HL-60/S4 treated with phorbol 12-myristate 13-acetate at 8.2 ng/mL for 4 days and 3 days (cell line): Measurements from ENCODE around the gene TBL1XR1.
"Not testable (repeated sequence)": the region's sequence is repeated elsewhere in the genome, so short reads cannot be mapped to it uniquely, and the experiment has no call there.

Experiments
- in situ Hi-C: fragments of 300-500 bp; cut with MboI; formaldehyde crosslinking; loops from 2 replicates; pipeline ENCODE4 v1.15.0; 2022; ENCODE audit warnings: low sequenced_read_pairs

Gene TBL1XR1

GRCh38 chr3:177035676-177036075 is 161.6 kb downstream of the TBL1XR1 start:
- in situ Hi-C loops = no loop called here

- in situ Hi-C loops = no loop called here
These were observed 162.3 kb downstream of the TBL1XR1 start for GRCh38 chr3:177034832-177035475.

GRCh38 chr3:177026505-177027277 is 170.6 kb downstream of the TBL1XR1 start:
- in situ Hi-C loops = no loop called here

DNA sequence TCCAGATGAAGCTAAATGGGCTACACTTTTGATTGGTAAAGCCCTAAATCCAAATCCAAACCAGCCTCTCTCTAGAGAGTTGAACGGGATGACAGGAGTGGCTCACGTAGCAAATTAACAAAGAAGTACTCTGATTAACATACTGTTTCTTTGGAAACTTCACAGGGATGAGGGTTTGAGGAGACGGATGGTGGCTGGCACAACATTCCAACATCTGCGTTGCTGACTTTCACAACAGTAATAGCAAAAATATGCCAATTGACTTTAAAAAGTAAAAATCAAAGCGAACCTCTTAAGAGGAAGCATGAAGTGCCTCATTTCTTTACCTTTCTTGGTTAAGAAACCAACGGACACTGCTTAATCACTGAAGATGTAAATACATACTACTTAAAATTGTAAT is 181.4 kb downstream of the TBL1XR1 start:
- in situ Hi-C loops = no loop called here

DNA sequence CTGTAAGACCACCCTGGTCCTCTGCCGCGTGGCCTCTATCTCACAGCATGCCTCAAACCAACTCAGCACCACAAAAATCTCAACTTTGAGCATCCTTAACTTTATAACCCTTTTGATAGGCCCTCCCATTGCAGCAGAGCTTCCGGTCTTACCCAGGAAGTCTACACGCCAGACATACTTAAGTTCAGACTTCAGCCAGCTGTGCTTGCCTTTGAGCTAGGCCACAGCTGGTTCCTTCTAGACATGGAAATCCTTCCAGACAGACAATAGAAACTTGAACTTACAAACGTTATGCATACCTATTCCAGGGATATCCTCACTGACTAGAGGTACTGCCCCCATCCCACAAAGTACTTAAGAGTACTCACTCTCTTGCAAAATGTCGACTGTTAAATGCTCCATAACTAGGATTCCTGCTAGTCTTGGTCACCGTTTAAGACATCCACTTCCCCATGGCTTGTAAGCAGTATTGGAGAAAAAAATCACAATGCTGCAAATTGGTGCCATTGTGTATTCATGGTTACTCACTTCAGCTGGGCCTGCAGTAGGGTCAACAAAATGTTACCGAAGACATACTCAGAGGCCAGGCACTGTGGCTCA is 183.5 kb downstream of the TBL1XR1 start:
- in situ Hi-C loops = no loop called here

DNA sequence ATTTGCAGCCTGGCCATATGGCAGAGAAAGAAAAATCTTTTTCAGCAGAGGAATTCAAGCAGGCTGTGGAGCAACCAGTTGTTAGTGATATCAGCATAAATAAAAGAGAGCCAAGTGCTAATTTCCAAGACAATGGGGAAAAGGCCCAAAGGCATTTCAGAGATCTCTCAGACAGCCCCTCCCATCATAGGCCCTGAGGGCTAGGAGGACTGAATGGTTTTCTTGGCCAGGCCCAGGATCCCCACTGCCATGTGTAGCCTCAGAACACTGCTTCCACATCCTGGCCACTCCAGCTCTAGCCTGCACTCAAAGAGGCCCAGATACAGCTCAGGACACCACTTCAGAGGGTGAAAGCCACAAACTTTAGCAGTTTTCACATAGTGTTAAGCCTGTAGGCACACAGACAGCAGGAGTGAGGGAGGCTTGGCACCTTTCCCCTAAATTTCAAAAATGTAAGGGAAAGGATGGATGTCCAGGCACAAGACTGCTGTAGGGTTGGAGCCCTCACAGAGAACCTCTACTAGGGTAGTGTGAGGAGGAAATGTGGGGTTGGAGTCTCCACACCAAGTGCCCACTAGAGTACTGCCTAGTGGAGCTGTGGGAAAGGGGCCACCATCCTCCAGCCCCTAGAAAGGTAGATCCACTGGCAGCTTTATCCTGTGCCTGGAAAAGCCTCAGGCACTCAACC is 191.4 kb downstream of the TBL1XR1 start:
- in situ Hi-C loops = no loop called here

DNA sequence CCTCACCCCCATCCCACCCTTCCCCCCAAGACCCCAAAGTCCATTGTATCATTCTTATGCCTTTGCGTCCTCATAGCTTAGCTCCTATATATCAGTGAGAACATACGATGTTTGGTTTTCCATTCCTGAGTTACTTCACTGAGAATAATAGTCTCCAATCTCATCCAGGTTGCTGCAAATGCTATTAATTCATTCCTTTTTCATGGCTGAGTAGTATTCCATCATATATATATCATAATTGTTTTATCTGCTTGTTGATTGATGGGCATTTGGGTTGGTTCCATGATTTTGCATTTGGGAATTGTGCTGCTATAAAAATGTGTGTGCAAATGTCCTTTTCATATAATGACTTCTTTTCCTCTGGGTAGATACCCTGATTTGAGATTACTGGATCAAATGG is 197.1 kb downstream of the TBL1XR1 start:
- in situ Hi-C loops = not testable (repeated sequence)

DNA sequence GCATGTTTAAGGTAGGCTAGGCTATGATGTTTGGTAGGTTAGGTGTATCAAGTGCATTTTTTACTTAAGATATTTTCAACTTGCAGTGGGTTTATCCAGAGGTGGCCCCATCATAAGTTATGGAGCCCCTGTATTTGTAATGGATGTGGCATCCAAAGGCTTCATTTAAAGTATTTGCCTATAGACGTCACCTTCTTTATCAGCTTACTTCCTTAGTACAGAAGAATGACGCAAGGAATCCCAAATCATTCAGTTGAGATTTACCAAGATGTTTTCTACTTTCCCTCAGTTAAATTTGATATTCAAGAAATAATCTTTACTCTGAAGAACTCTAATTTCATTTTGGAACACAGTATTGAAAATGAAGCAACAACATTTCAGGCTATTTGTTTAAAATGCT is 201.3 kb downstream of the TBL1XR1 start:
- in situ Hi-C loops = no loop called here

GRCh38 chr3:176994891-176995781 is 202.1 kb downstream of the TBL1XR1 start:
- in situ Hi-C loops = no loop called here

DNA sequence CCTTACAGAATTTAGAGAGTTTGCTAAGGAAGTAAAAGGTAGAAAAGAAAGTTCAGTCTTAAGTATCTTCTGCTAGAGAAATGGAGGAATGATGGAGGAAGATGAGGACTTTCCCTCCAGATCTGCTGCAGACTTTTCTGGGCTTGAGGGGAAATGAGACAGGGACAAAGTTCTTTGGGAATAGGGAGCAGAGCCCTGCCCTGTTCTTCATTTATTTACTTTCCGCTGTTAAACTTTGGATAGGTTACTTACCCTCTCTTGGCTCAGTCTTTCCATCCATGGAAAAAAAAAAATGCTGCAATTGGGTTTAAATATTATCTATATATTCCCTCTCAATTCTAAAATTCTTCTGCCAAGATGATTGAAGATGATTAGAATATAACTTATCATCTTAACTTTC is 202.9 kb downstream of the TBL1XR1 start:
- in situ Hi-C loops = no loop called here

DNA sequence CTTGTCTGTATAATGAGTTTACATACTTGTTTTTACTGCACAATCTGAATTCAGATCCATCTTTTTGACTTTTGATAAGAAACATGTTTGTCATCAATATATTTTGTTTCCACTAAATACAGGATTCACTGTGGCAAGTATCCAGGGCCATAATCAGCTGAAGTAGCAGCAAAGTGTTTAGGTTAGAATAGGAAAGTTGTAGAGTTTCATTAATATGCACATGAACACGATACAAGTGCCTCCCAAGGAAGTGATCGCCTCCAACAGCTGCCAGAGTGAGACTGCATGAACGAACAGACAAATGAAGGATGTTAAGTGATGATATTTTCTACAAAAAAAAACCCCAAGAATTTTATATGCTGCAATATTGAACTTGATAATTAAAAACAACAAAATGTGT is 204.3 kb downstream of the TBL1XR1 start:
- in situ Hi-C loops = no loop called here

DNA sequence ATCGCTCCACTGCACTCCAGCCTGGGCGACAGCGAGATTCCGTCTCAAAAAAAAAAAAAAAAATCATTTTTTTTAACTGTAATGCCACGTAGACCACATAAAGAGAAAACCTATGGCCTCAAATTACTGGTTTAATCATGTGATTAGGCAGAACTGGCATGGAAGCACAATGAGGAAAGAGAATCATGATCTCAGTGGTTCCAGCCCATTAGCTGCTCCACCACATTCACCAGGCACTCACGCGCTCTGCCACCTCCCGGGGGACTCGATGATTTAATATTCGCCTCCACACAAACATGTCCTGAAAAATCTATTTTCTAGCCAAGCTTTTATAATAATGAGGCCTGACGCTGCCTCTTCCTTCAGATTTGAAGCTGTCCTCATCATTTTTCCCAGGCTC is 204.7 kb downstream of the TBL1XR1 start:
- in situ Hi-C loops = no loop called here

DNA sequence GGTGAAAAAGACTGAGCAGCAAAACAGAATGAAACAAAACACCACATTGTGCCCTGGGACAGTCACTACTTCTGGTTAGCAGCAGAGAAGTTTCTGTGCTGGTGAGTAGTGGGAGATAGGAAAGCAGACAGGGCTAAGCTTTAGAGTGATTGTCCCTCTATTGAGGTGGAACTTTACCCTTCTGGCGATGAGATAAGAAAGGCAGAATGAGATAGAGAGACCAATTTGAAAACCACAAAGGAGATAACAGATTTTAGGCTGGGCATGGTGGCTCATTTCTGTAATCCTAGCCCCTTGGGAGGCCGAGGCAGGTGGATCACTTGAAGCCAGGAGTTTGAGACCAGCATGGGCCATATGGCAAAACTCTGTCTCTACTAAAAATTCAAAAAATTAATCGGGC is 208.5 kb downstream of the TBL1XR1 start:
- in situ Hi-C loops = no loop called here

DNA sequence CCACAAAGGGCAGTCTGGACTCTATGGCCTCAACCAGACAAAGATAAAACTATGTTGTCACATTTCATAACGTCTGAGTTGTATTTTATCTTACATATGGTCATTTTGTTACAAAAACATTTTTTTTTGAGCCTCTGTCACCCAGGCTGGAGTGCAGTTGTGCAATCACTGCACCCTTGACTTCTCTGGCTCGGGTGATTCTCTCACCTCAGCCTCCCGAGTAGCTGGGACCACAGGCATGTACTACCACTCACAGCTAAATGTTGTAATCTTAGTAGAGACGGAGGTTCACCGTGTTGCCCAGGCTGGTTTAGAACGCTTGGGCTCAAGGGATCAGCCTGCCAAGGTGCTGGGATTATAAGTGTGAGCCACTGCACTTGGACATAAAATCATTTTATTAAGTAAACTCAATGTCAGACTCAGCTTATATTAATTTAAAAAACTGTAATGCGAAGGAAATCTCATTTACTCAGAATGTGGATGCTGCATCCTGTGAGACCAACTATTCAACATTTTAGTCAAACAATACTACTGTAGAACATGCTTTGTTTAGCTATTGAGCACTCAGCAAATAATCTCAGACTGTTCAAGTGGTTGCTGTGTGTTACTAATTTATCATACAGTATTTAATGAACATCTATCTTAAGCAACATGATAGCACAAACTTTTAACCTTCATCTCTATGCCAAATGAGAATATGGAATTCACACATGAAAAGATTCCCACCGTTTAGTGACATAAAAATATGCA is 209.2 kb downstream of the TBL1XR1 start:
- in situ Hi-C loops = no loop called here

- in situ Hi-C loops = no loop called here
These were observed 218.8 kb downstream of the TBL1XR1 start for GRCh38 chr3:176978441-176978840.

GRCh38 chr3:176977331-176977730 is 220.0 kb downstream of the TBL1XR1 start:
- in situ Hi-C loops = no loop called here

GRCh38 chr3:176976586-176976985 is 220.7 kb downstream of the TBL1XR1 start:
- in situ Hi-C loops = no loop called here

GRCh38 chr3:176974279-176974678 is 223.0 kb downstream of the TBL1XR1 start:
- in situ Hi-C loops = no loop called here

DNA sequence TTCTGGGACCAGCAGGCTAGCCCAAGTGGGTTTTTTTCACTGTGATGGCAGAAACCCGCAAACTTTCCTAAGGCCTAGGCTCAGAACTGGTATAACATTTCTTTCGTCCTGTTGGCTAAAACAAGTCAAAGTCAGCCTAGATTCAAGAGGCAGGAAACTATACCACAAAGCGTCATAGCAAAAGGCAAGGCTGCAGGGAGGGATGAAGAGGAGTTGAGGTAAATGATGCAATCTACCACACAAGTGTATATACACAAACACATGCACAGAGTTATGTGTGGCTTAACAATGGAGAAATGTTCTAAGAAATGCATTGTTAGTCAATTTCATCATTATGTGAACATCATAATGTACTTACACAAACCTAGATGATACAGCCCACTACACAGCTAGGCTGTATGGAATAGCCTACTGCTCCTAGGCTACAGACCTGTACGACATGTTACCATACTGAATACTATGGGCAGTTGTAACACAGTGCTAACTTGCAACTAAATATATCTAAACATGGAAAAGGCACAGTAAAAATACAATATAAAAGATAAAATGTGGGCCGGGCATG is 225.6 kb downstream of the TBL1XR1 start:
- in situ Hi-C loops = no loop called here

DNA sequence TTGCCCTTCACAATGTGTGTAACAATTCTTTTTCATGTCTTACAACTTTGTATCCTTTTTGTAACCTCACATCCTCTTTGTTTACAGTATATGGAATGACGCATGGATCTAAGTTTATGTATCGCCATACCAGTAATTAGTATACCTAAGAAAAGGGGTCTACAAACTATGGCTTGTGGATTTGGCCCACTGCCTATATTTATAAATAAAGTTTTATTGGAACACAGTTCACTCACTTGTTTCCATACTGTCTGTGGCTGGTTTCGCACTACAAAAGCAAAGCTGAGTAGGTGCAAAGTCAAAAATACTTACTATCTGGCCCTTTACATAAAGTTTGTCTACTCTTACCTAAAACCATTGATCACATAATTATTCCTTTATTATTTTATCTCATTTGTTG is 226.5 kb downstream of the TBL1XR1 start:
- in situ Hi-C loops = no loop called here
